IMR-90 (cell line): Measurements from ENCODE around the gene RUNX2. TPM values are rescaled to one million over a fixed set of nuclear protein-coding genes. Genes with fewer than 3 reads are reported as not detected.
A peak's percentile ranks its signal among the peaks of the same experiment; 100 is the strongest.

Experiments
- ATAC-seq: fragments of 200-7000 bp; cut with Tn5 transposase; 2 replicates; pipeline ENCODE4 v1.9.1; 2020; ENCODE audit warnings: low read depth, mild to moderate bottlenecking, moderate library complexity
- BruUV-seq: library from RNA; stranded (reverse); fragments of 400-500 nt; replicated peaks from 2 replicates; lab custom pipeline; 2021; lab: Mats Ljungman, UMichigan
- CTCF ChIA-PET: fragments of 300-600 bp; formaldehyde crosslinking; extraction: SDS; loops from one replicate; lab custom pipeline; 2021; ENCODE audit warnings: antibody characterized with exemption; lab: Yijun Ruan, JAX
- POLR2A ChIA-PET: fragments of 300-600 bp; sonication (Branson Sonifier 250); formaldehyde crosslinking; loops from one replicate; lab custom pipeline; 2022; ENCODE audit warnings: antibody characterized with exemption; ENCODE audit not compliant: unreplicated experiment; lab: Charles Lee
- DNase-seq: peaks from one replicate; pipeline ENCODE4 v3.0.0; 2013
- H2AFZ ChIP-seq: replicated peaks from 2 replicates; pipeline ENCODE3; 2013; ENCODE audit warnings: low read length, mild to moderate bottlenecking; ENCODE audit not compliant: poor library complexity
- H2AK5ac ChIP-seq: 2 replicates; pipeline ENCODE4 v1.6.1; 2013; ENCODE audit warnings: low read depth, low read length, inconsistent platforms
- H2AK9ac ChIP-seq: replicated peaks from 2 replicates; pipeline ENCODE3; 2013; ENCODE audit warnings: mild to moderate bottlenecking, low read depth, low read length, moderate library complexity; ENCODE audit not compliant: poor library complexity
- H2BK120ac ChIP-seq: 2 replicates; pipeline ENCODE4 v1.6.1; 2013; ENCODE audit warnings: low read depth, low read length, inconsistent platforms
- H2BK15ac ChIP-seq: 3 replicates; pipeline ENCODE4 v1.6.1; 2013; ENCODE audit warnings: low read depth, low read length, inconsistent platforms
- H2BK20ac ChIP-seq: 2 replicates; pipeline ENCODE4 v1.6.1; 2013; ENCODE audit warnings: low read depth, mild to moderate bottlenecking, inconsistent platforms, low read length, moderate library complexity
- H2BK5ac ChIP-seq: 2 replicates; pipeline ENCODE4 v1.6.1; 2013; ENCODE audit warnings: mild to moderate bottlenecking, low read depth, low read length, inconsistent platforms; ENCODE audit not compliant: poor library complexity, severe bottlenecking
- H3K14ac ChIP-seq: replicated peaks from 2 replicates; pipeline ENCODE4 v1.6.1; 2013; ENCODE audit warnings: low read depth, low read length, inconsistent platforms
- H3K18ac ChIP-seq: 2 replicates; pipeline ENCODE4 v1.6.1; 2013; ENCODE audit warnings: low read depth, low read length, control low read depth
- H3K23ac ChIP-seq: 2 replicates; pipeline ENCODE4 v1.6.1; 2013; ENCODE audit warnings: low read depth, low read length, inconsistent platforms
- H3K27ac ChIP-seq: 2 replicates; pipeline ENCODE4 v1.5.1; 2013; ENCODE audit warnings: mild to moderate bottlenecking, control low read depth, low read length; ENCODE audit not compliant: insufficient read depth
- H3K27me3 ChIP-seq: 2 replicates; pipeline ENCODE4 v1.6.1; 2013; ENCODE audit warnings: low read length; ENCODE audit not compliant: control insufficient read depth, insufficient read depth
- H3K36me3 ChIP-seq: 2 replicates; pipeline ENCODE4 v1.6.1; 2013; ENCODE audit warnings: low read length, mixed read lengths; ENCODE audit not compliant: control insufficient read depth, insufficient read depth
- H3K4ac ChIP-seq: 2 replicates; pipeline ENCODE4 v1.6.1; 2013; ENCODE audit warnings: low read depth, low read length, inconsistent platforms
- H3K4me1 ChIP-seq: 2 replicates; pipeline ENCODE4 v1.6.1; 2013; ENCODE audit warnings: low read length, mixed read lengths; ENCODE audit not compliant: control insufficient read depth, insufficient read depth
- H3K4me2 ChIP-seq: 2 replicates; pipeline ENCODE4 v1.6.1; 2013; ENCODE audit warnings: low read depth, mild to moderate bottlenecking, control low read depth, low read length, moderate library complexity
- H3K4me3 ChIP-seq: 2 replicates; pipeline ENCODE4 v1.5.1; 2013; ENCODE audit warnings: low read depth, mild to moderate bottlenecking, control low read depth, low read length, moderate library complexity; ENCODE audit not compliant: insufficient read depth
- H3K56ac ChIP-seq: 2 replicates; pipeline ENCODE4 v1.6.1; 2013; ENCODE audit warnings: low read length, inconsistent platforms; ENCODE audit not compliant: insufficient read depth; ENCODE audit errors: extremely low read depth
- H3K79me1 ChIP-seq, 2 experiments: 2 replicates each; pipeline ENCODE4 v1.6.1; 2013; ENCODE audit warnings: low read length in 2 of 2, inconsistent platforms in 1 of 2, low read depth in 1 of 2
- H3K9ac ChIP-seq: 2 replicates; pipeline ENCODE4 v1.6.1; 2013; ENCODE audit warnings: low read depth, low read length, control low read depth
- H3K9me1 ChIP-seq: 2 replicates; pipeline ENCODE4 v1.6.1; 2013; ENCODE audit warnings: low read length, inconsistent platforms; ENCODE audit not compliant: insufficient read depth
- H3K9me3 ChIP-seq: 2 replicates; pipeline ENCODE4 v1.6.1; 2013; ENCODE audit warnings: low read length; ENCODE audit not compliant: control insufficient read depth, insufficient read depth
- H4K20me1 ChIP-seq: 2 replicates; pipeline ENCODE4 v1.6.1; 2013; ENCODE audit warnings: low read length, inconsistent platforms; ENCODE audit not compliant: insufficient read depth
- H4K5ac ChIP-seq: 2 replicates; pipeline ENCODE4 v1.6.1; 2013; ENCODE audit warnings: mild to moderate bottlenecking, low read depth, low read length, control low read depth
- H4K8ac ChIP-seq, 2 experiments: 2 replicates each; pipeline ENCODE4 v1.6.1; 2013; ENCODE audit warnings: low read depth in 2 of 2, low read length in 2 of 2, control low read depth in 1 of 2, inconsistent platforms in 1 of 2
- H4K91ac ChIP-seq: 2 replicates; pipeline ENCODE4 v1.6.1; 2013; ENCODE audit warnings: low read depth, low read length, inconsistent platforms; ENCODE audit not compliant: insufficient read depth
- CTCF ChIP-seq: conservative IDR thresholded peaks from 2 replicates; pipeline ENCODE4 v1.5.1; 2012; ENCODE audit warnings: mild to moderate bottlenecking, low read depth, low read length, improper control_type of control experiment
- MAFK ChIP-seq: IDR thresholded peaks from 2 replicates; pipeline ENCODE4 v1.6.1; 2012; ENCODE audit warnings: low read depth, low read length, improper control_type of control experiment
- USF2 ChIP-seq: fragments of 150-350 bp; IDR thresholded peaks from 2 replicates; pipeline ENCODE4 v1.6.1; 2017; ENCODE audit warnings: mild to moderate bottlenecking, antibody characterized with exemption, low read length, low read depth
- WGBS, 2 experiments: methylation state at CpG; one replicate each; pipeline versions ENCODE4 v1.1.5 to v1.1.7; 2013; ENCODE audit warnings: missing lambda C conversion rate in 2 of 2; ENCODE audit not compliant: insufficient read length in 1 of 2; ENCODE audit errors: extremely low coverage in 2 of 2; 5-methylcytosine and 5-hydroxymethylcytosine counted together
- dilution Hi-C: fragments of 300-500 bp; cut with HindIII; formaldehyde crosslinking; loops from one replicate; pipeline ENCODE4 v1.14.3; 2018; ENCODE audit warnings: low sequenced_read_pairs; ENCODE audit not compliant: unreplicated experiment
- in situ Hi-C: fragments of 300-500 bp; cut with MboI; formaldehyde crosslinking; loops from 3 replicates; pipeline ENCODE4 v1.14.3; 2019; ENCODE audit warnings: low sequenced_read_pairs, inconsistent platforms, mixed read lengths
- intact Hi-C: fragments of 100-400 bp; cut with micrococcal nuclease; formaldehyde crosslinking; loops from 2 replicates; pipeline ENCODE4 v1.10.0; 2022
- polyA plus RNA-seq, 3 experiments: library from polyadenylated mRNA; depleted of rRNA; stranded (reverse); fragments of >200 nt; gene quantifications; 2 replicates each; pipeline ENCODE4 v1.2.3, GENCODE V29; 2012; ENCODE audit warnings: low replicate concordance in 1 of 3
- total RNA-seq: library from RNA; depleted of rRNA; stranded (reverse); fragments of >200 nt; gene quantifications from 2 replicates; pipeline ENCODE4 v1.2.3, GENCODE V29; 2012

RUNX2 gene
- total and polyA plus RNA-seq, 2 of the 4 experiments (the other 2 are of a cell fraction) = 2.3 to 4.7 TPM

GRCh38 chr6:45675634-45676033, 347.5 kb downstream of the RUNX2 start:
- ChIA-PET POLR2A (no interaction called here), CTCF (no interaction called here)
- Histone ChIP-seq H4K91ac (no peak overlapping the region), H3K4me1 (peaks cover 11% of the 10 kb centered on the region), H3K9me1 (peaks cover 12% of the 10 kb centered on the region; the same call in 1 of the 2 replicates), H2BK5ac (no peak overlapping the region), H2BK15ac (no peak overlapping the region), H4K8ac (no peak overlapping the region), H3K36me3 (no peaks in the 10 kb centered on the region), H3K27ac (no peak overlapping the region), H2AFZ (peak overlapping the region; percentile 51), H2AK5ac (no peak overlapping the region), H2BK120ac (no peak overlapping the region; the same call in 1 of the 2 replicates), H3K79me1 (no peaks in the 10 kb centered on the region), H3K4ac (peak overlapping the region; percentile 72; the same call in 1 of the 2 replicates), H3K27me3 (no peaks in the 10 kb centered on the region), H3K14ac (no peak overlapping the region), H3K9ac (no peak overlapping the region), H2AK9ac (no peak overlapping the region), H4K5ac (no peak overlapping the region), H3K23ac (no peak overlapping the region), H3K18ac (no peak overlapping the region), H3K4me3 (no peak overlapping the region), H2BK20ac (no peak overlapping the region), H3K9me3 (peaks cover 2% of the 10 kb centered on the region; the same call in 1 of the 2 replicates), H4K20me1 (no peaks in the 10 kb centered on the region), H3K4me2 (no peak overlapping the region), H3K56ac (no peak overlapping the region)
- DNase-seq (no peak), ATAC-seq (no peak)
- in situ Hi-C loops = no loop called here
- dilution Hi-C loops = no loop called here
- no TSS peak for BruUV-seq
- intact Hi-C loops = no loop called here
- TF ChIP-seq CTCF (no peak), USF2 (no peak), MAFK (no peak)
- WGBS, 2 experiments = 95% methylated on average over 5 of the region's 11 CpGs; no CpG with 5 or more reads in 1 of the 2 experiments
